Activated T-helper 9 cell treated with anti-CD3 and anti-CD28 coated beads, Interleukin-2, amount 50 U/mL, for 16 hours (primary cell): ENCODE data around the gene CRYZL1.

Experiments
- DNase-seq: peaks from one replicate; pipeline ENCODE4 v3.0.0-alpha.2; 2020; ENCODE audit warnings: low read depth

The CRYZL1 gene

DNA sequence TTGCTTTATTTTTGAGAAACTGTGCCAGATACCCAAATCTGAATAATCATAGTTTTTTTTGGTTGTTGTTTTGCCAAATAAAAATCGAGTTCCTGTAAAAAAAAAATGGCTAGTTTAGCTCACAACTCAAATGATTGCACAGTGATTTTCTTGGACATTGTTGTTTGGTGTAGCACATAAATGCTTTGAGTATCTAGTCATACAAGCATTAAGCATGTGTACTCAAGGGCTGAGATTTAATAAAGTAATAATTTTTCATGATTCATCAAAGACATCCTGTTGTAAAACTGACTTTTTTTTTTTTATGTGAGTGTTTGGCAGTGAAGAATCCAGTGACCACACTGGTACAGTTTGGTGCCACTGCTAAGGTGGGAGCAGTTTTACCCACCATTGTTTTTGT, 19.6 kb upstream of the CRYZL1 start:
- DNase-seq = no peak

DNA sequence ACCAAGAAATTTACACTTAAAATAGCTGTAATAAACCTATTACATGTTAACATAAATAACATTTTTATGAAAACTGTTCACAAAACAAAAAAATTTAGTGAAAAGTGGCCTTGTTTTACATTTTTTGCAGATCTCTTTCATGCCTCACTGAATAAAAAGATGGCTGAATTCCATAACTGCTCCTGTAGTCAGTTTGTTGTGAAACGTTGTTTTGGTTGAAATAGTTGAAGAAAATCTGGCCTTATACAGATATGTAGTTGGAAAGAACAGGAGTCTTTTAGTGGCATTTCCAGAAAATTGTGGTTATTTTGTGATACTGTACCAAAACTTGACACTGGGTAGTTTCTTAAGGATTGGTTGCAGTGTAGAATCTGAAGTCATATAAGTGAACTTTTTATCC, 18.9 kb upstream of the CRYZL1 start:
- no peak for DNase-seq

DNA sequence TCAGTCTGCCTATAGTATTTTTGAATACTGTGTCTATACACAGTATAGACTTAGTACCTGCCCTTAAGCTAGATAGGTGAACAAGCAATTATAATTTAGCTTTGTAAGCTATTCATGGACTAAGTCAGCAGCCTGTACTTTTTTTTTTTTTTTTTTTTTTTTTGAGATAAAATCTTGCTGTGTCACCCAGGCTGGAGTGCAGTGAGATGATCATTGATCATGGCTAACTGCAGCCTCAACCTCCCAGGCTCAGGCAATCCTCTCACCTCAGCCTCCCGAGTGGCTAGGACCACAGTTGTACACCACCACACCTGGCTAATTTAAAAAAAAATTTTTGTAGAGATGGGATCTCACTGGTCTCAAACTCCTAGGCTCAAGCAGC, 18.0 kb upstream of the CRYZL1 start:
- no peak for DNase-seq

DNA sequence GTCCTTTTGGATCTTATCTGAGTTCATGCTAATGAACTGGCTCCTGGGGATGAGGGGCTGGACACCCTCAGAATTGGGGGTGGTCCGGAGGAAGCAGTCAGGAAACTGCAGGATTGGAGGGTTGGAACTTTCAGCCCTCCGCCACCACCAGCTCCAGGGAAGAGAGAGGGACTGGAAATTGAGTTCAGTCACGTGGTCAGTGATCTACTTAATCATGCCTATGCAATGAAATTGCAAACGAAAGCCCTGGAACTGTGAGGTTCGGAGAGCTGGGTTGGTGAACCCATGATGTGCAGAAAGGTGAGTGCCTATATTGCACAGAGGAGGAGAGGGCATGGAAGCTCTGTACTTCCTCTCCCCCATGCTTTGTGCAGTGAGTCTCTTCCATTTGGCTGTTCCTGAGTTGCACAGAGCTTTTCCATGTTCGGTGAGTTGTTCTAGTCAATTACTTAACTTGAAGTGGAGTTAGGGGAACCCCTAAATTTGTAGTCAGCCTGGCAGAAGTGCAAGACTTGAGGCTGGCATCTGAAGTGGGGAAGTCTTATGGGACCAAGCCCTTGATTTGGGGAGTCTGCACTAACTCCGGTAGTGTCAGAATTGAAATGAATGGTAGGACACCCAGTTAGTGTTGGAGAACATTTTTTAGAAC, 17.5 kb upstream of the CRYZL1 start:
- no peak for DNase-seq

DNA sequence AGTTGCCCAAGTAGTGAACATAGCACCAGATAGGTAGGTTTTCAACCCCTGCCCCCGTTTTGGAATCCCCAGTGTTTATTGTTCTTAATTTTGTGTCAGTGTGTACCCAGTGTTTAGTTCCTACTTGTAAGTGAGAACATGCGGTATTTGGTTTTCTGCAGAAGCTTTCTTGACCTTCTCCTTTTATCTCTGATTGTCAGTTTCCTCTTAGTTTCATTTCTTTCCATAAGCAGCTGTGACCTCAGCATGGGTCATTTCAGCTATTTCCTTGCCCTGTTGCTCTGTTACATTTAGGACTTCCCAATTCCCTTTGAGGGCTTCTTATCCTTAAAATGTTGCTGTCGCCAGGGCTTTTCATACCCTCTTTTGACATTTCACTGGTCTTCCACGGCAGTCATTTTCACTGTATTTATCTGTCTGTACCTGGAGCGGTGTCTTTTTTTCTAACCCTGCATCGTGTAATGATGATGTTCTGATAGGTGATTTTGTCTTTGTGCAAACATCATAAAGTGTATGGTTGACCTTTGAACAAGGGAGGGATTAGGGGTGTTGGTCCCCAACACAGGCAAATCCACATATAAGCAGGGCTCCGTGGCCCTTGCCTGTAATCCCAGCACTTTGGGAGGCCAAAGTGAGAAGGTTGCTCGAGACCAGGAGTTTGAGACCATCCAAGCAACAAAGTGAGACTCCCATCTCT, 15.7 kb upstream of the CRYZL1 start:
- no peak for DNase-seq

DNA sequence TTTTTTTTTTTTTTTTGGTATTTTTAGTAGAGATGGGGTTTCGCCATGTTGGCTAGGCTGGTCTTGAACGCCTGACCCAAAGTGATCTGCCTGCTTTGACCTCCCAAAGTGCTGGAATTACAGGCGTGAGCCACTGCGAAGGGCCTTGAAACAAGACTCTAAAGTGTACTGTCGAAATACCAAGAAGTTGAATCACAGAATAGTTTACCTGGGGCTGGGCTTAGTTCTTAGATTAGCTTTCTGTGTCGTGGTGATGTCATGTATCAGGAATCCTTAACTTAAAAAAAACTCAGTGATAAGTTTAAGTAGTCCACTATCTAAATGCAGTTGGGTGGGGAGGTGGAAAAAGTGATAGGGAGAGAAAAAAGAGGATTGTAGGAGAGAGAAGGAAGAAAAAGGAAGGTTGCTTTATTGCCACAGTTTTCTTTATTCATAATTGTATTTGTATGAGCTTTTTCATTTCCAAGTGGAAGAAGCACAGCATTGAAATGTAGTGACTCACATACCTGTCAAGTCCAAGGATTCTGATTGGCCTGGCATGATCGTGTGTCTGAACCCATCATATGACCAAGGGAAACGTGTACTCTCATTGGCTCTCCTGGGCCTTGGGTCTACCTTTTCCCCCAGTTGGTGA, 14.2 kb upstream of the CRYZL1 start:
- DNase-seq = no peak

DNA sequence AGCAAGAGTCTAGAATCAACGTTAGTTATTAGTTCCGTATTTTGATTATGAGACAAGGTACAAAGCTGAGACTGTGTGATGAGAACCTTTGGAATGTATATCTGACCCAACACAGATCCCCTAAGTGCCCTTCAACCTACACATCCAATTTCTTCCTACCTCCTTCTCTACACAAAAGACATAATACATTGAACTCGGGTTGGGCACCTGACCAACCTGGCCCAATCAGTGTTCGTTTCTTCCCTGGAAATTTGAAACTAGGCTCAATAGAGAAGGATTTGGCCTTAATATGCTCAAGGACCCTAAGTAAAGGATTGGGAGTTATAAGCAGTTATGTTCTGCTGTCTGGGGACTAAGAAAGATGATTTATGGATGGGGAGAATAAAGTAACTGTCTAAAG, 12.9 kb upstream of the CRYZL1 start:
- DNase-seq = no peak

DNA sequence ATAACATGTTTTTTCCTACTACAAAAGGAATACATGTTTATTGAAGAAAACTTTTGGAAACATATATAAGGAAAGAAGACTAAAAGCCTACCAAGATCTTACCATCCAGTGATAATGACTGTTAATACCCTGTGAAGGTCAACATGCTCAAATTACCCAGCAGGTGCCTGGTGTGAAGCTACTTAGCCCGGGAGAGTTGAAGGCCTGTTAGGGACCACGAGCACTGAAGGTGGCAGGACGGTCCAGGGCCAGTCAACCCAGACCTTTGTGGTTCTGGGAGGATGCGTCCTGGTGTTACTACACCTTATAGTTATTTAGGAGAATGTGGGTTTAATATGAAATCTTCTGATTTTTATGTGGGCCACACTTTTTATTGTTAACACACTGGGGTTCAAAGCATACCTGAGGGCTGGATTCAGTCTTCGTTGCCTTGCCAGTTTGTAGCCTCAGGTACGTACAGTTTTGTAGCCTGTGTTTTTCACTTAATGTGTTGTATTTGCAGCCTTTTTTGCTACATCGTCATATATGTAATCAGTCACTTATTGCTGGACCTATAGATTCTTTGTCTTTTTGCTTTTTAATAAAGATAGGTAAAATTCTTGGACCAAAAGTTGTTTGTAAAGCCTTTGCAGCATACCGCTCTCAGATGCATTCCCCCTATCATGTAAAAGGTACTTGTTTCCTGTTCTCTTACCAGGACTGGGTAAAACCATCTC, 10.6 kb upstream of the CRYZL1 start:
- no peak for DNase-seq

DNA sequence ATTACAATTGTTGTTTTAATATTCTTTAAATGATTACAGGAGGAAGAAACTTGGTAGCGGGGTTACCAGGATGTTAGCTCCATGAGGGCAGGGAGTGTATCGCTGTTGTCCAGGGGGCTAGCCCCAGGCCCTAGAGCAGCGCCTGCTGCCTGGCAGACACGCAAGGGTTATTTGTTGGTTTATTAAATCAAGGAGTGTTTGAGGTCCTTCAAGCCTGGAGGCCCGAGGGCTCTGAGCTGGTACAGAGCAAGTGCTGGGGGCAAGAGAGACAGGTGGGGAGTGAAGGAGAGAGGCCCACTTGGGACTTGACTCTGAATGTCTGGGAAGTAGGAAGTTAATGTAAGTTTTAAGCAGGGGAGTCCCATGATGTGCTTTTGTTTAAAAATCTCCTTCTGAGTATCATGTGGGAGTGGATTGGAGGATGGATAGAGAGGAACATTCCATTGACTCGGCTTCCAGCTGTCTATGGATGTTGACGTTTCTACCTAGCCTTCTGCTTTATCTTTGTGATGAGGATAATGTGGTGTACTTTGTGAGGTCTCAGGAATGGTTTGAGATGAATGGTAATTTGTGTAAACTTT, 9.5 kb upstream of the CRYZL1 start:
- no peak for DNase-seq

DNA sequence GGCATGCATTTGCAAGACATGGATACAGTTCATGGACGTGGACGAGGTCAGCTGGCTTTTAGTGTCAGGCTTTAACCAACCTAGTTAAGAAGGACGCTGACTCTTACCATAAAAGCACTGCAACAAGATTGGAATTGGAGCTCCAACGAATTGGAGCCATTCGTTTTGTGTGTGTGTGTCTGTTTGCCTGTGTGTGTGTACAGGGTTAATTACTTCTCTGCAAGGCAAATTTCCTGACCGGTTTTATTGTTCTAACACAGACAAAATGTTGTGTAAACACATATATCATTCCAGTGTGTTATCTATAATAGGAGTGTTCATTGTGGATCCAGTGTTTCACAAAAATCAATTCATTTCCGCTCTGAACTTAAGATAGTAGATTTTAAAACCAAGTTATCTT, 8.7 kb upstream of the CRYZL1 start:
- DNase-seq = no peak

DNA sequence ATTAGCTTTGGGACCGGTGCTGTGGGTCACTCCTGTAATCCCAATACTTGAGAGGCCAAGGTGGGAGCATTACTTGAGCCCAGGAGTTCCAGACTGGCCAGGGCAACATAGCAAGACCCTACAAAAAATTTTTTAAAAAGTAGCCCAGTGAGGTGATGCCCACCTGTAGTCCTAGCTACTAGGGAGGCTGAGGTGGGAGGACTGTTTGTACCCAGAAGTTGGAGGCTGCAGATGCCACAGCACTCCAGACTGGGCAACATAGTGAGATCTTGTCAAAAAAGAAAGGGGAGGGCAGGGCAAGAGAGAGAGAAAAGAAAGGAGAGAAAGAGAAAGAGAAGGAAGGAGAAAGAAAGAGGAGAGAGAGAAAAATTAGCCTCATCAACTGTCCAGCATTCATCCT, 7.0 kb upstream of the CRYZL1 start:
- no peak for DNase-seq

DNA sequence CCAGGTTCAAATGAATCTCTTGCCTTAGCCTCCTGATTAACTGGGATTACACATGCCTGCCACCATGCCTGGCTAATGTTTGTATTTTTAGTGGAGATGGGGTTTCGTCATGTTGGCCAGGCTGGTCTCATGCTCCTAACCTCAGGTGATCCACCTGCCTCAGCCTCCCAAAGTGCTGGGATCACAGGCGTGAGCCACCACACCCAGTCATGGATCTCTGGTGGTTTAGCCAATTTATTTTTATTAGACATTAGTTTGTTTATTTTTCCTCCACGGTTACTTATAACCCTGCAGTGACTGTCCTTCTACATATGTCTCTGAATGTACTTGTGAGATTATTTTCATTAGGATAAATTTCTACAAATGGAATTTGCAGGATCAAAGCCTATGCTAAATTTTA, 6.0 kb upstream of the CRYZL1 start:
- no peak for DNase-seq

DNA sequence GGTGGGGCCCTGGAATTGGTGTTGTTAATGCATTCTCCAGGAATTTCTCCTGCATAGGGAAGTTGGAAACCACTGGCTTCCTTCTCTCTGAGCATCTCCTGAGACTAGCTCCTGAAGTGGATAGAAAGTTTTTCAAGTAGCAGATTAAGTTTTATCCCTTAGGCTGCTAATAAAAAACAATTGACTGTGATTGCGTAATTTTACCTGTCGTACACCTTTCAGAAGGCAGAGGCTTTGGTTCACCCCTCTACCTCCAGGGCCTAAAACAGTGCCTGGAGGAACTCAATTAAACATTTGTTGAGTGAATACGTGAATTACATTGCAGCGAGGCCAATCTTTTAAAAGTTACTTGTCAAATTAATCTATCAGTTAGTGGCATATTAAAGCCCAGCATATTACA, 4.2 kb upstream of the CRYZL1 start:
- no peak for DNase-seq

DNA sequence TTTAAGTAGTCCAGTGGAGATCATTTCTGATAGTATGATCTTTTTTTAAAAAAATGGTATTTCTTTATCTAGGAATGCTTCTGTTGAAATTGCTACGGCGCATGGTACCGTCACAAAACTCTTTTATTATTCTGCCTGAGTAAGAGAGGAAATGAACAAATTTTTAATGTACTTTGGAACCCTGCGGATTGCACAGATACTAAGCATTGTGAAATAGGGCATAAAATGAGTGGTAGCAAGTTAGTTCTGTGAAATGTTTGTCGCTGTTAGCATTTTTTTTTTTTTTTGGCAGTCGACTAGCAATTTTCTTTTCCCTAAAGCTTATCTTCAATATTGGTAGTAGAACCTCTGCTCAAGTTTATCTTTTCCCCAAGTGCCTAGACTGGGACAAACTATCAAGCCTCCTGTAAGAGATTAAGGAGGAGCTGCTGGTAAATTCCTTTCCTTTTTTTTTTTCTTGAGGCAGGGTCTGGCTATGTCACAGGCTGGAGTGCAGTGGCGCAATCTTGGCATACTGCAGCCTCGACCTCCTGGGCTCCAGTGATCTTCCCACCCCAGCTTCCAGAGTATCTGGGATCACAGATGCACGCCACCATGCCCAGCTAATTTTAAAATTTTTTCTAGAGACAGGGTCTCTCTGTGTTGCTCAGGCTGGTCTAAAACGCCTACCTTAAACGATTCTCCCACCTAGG, 3.0 kb upstream of the CRYZL1 start:
- no peak for DNase-seq

DNA sequence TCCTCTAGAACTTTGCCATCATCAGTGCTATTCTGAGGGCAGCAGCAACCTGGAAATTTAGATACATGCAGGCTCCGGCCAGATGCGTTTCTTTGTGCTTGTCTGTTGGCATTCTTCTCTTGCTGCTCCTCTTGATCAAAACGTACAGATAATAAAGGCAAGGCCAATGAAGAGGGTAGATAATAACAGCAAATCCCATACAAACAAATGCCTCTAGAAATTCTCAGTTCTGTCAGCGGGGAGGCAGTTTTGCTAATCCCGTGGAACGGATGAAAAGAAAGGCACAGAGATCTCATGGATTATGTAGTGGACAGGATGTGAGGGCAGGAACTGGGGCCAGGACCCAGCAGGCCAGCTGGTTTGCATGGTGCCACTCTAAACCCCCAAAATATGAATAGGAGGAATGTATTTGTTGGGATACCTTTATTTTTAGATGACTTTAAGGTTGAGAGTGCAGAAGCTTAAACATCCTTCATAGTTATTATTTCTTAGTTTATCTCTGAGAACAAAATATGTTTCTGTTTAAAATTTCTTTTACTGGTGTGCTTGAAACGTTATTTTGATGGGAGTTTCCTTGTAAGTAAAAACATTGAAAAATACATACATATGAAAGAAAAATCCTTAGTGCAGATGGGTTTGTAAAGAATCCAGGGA, 2.2 kb upstream of the CRYZL1 start:
- DNase-seq = no peak

DNA sequence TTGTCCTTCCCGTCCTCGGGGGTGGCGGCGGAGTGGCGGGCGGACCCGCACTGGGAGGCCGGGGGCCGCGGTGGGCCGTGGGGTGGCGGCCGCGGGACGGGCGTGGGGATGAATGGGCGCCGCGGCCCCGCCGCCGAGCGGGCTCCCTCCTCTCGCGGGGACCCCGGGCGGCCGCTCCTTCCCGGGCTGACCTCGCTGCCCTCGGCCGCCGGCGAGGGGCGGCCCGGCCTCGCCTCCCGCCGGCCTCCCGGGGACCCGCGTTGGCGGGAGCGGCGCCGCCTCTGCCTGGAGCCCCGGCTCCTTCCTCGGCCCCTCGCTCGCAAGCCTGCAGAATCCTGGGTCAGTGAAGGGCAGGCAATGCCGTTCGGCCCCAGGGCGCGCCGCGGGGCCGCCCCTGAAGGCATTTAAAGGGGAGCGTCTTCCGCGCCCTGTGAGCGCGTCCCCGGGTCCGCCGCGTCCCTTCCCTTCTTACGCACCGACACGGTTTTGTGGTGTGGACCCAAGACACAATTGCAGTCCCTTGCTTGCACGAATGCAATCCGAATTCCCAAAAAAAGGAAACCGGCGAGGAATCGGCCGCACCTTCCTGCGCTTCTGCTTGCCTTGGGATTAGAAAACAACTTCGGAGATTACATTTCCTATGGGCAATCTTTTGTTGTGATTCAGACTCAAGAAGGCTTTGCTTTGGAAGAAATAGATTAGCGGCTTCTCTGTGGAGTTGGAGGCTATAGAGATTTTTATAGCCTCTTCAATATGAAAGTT, 1.5 kb upstream of the CRYZL1 start:
- DNase-seq = peak; percentile 2

DNA sequence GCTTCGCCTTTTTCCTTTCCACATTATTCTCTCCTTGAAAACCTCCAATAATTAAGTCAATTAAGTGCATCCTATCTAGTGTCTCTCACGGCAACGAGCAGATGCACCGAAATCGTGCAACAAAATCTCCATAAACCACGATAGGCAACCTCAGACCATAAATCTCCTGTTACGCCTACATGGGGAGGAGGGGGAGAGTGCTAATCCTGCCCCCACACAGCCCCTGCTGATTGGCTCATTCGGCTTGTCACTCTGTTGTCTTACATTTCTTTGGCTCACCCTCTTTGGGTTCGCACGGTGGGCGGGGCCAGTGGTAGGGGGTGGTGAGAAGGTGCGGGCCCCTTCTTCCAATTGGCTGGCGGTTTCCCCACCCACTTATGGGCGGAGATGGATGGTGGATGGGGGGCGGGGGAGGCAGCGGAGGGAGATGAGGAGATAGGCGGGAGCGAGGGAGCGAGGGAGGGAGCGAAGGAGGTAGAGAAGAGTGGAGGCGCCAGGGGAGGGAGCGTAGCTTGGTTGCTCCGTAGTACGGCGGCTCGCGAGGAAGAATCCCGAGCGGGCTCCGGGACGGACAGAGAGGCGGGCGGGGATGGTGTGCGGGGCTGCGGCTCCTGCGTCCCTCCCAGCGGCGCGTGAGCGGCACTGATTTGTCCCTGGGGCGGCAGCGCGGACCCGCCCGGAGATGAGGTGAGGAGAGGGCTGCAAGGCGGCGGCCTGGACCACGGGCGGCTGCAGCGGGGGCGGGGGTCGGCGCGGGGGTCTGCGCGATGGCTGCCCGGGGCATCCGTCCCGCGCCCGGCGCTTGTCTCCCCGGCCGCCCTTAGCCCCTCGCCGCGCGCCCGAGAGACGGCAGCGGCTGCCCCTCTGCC, 720 bp upstream of the CRYZL1 start, which contains the start of gene ITSN1:
TSS of gene ITSN1 (plus strand) at position 475 of the 869 bp plus-strand sequence. CDS start 76,328 bp downstream, outside the sequence.
- DNase-seq = peak; percentile 99

DNA sequence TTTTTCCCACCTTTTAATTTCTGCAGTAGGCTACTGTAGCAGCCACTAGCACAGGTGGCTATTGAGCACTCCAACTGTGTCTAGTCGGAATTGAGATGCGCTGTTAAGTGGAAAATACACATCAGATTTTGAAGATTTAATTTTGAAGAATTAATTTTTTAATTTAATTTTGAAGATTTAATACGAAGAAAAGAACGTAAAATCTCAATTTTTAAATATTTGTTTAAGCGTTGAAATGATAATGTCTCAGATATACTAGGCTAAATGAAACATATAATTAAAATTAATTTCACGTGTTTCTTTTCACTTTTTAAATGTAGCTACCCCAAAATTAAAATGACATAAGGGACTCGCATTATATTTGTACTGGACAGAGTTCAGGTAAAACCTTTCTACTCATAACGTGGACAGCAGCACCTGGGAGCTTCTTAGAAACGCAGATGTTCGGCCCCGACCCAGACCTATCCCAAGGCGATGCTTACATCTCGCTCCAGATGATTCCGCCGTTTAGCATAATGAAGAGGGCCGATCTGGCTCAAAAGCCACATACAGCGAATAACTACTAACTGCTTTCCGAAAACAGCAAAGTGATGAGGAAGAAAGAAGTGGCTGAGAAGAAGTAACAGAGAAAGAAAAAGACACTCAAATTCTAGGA, 717 bp downstream of the CRYZL1 start:
- no peak for DNase-seq

DNA sequence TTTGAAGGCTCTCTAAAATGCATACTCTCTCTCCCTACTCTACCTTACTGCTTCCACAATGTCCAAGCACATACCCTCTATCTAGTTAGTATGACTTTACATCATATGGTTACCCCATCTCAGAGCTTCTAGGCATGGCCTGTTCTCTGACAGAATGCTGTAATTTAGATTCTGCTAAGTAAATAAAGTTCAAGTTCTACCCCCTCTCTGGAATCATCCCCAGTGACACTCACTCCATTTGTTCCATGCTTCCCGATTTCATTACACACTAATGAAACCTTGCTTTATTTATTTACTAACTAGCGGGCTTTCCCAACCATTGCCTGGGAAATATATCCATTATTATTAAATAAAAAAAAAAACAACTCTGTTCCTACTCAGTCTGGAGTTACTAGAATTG, 7.3 kb downstream of the CRYZL1 start:
- no peak for DNase-seq
